Lower lobe of right lung (tissue), 2 donors: Measurements from ENCODE around the gene PLEK. TPM values are rescaled to one million over a fixed set of nuclear protein-coding genes. Genes with fewer than 3 reads are reported as not detected.
A peak's percentile ranks its signal among the peaks of the same experiment; 100 is the strongest.

ENCODE experiments used
- ATAC-seq, 2 donors: fragments of 200-7000 bp; cut with Tn5 transposase; one replicate each; pipeline ENCODE4 v1.9.1; 2020 to 2022; ENCODE audit warnings: mild to moderate bottlenecking in 2 of 2, moderate library complexity in 2 of 2
- DNase-seq: peaks from one replicate; pipeline ENCODE4 v3.0.0-alpha.2; 2020
- H3K27ac ChIP-seq: fragments of 200-600 bp; one replicate; pipeline ENCODE4 v1.8.0; 2022
- H3K27me3 ChIP-seq: fragments of 200-600 bp; one replicate; pipeline ENCODE4 v1.8.0; 2022; ENCODE audit warnings: low read depth
- H3K36me3 ChIP-seq: fragments of 200-600 bp; one replicate; pipeline ENCODE4 v1.8.0; 2022; ENCODE audit warnings: mild to moderate bottlenecking
- H3K4me1 ChIP-seq: fragments of 200-600 bp; one replicate; pipeline ENCODE4 v1.8.0; 2022
- H3K4me3 ChIP-seq: fragments of 200-600 bp; one replicate; pipeline ENCODE4 v1.8.0; 2022; ENCODE audit warnings: mild to moderate bottlenecking
- H3K9me3 ChIP-seq: fragments of 200-600 bp; one replicate; pipeline ENCODE4 v1.8.0; 2022
- intact Hi-C: fragments of 100-400 bp; cut with DNase I; formaldehyde crosslinking; loops from one replicate; pipeline ENCODE4 v1.11.0; 2022
- total RNA-seq: library from RNA; stranded (reverse); fragmentation: NEBNext Ultra II Directional; extraction: Animal tissue kit (Norgen Biotek cat#: 25700); gene quantifications from one replicate; pipeline ENCODE4 v1.2.1, GENCODE V29; 2021
- TF ChIP-seq, protein P1 (sequence below): fragments of 200-600 bp; IDR thresholded peaks from one replicate; pipeline ENCODE4 v1.8.0; 2022; ENCODE audit warnings: antibody characterized with exemption, mild to moderate bottlenecking
- donor health status: DM: no; HTN: yes; CAD: no; lungs with severe emphysema.

PLEK gene
- total RNA-seq, 1 donor from 2014 or later: 42.1 TPM

DNA sequence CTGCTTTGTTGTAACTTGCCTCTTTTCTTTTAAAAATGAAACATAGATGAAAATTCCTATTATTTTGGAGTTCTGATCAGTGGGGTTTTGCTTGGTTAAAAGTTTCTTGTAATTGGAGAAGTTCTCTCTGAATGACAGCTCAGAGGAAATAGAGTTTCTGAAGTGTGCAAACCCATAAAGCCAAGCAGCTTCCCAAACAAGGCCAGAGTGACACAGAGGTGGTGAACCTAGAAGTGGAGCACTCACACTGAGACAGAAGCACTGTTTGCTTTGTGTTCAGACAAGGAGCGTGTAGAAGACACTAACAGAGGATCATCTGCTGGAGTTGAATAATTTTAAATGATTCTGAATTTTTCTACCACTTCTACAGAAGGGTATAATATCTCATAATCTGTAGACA lies 52.8 kb downstream of the PLEK start:
- DNase-seq (no peak), ATAC-seq (no peak)
- Histone ChIP-seq H3K36me3 (no peaks in the 10 kb centered on the region), H3K4me1 (no peaks in the 10 kb centered on the region), H3K9me3 (no peaks in the 10 kb centered on the region), H3K27me3 (no peaks in the 10 kb centered on the region), H3K27ac (no peak overlapping the region), H3K4me3 (no peak overlapping the region)
- TF ChIP-seq, protein P1, sequence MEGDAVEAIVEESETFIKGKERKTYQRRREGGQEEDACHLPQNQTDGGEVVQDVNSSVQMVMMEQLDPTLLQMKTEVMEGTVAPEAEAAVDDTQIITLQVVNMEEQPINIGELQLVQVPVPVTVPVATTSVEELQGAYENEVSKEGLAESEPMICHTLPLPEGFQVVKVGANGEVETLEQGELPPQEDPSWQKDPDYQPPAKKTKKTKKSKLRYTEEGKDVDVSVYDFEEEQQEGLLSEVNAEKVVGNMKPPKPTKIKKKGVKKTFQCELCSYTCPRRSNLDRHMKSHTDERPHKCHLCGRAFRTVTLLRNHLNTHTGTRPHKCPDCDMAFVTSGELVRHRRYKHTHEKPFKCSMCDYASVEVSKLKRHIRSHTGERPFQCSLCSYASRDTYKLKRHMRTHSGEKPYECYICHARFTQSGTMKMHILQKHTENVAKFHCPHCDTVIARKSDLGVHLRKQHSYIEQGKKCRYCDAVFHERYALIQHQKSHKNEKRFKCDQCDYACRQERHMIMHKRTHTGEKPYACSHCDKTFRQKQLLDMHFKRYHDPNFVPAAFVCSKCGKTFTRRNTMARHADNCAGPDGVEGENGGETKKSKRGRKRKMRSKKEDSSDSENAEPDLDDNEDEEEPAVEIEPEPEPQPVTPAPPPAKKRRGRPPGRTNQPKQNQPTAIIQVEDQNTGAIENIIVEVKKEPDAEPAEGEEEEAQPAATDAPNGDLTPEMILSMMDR: no peak
- intact Hi-C loops: no loop called here

DNA sequence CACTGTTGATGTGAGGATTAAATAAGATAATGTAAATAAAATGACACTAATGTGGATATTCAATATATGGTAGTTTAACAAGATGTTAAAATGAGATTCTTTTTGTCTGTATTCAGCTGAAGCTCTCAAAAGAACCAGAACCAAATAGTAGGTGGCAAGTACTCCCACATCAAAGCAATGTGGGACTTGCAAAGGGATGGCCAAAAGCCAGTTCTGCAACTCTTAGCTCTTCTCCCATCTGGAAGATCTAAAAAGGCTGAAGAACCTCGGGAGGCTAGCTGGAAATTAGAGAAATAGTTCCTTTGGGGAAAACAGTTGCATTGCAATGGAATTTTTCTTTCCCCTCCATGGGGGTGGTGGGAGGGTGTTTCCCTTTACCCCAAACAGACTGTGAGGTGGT lies 53.3 kb downstream of the PLEK start:
- ATAC-seq (no peak), DNase-seq (no peak)
- Histone ChIP-seq H3K27me3 (no peaks in the 10 kb centered on the region), H3K4me3 (no peak overlapping the region), H3K9me3 (no peaks in the 10 kb centered on the region), H3K36me3 (no peaks in the 10 kb centered on the region), H3K4me1 (no peaks in the 10 kb centered on the region), H3K27ac (no peak overlapping the region)
- intact Hi-C loops: no loop called here
- TF ChIP-seq, protein P1: no peak

DNA sequence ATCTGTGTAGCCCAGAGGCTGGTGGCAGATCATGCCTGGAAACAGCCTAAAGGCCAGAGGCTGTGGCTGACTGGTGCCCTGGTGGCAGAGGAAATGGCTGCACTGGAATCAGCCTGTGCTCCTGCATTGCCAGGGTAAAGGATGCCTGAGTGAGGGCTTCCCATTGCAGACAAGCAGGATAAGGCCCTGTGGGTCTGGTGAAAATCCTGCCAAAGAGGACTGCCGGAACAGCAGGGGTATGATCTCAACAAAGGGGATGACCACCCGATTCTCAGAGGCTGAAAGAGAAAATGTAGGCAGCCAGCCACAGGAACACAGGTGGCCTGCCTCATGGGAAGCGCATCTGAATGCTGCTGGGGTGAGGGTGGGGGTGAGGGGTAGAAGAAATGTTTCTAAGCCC lies 53.8 kb downstream of the PLEK start:
- Histone ChIP-seq H3K27me3 (no peaks in the 10 kb centered on the region), H3K4me3 (no peak overlapping the region), H3K27ac (no peak overlapping the region), H3K36me3 (no peaks in the 10 kb centered on the region), H3K9me3 (no peaks in the 10 kb centered on the region), H3K4me1 (no peaks in the 10 kb centered on the region)
- DNase-seq (no peak), ATAC-seq (no peak)
- TF ChIP-seq, protein P1: no peak
- intact Hi-C loops: no loop called here

DNA sequence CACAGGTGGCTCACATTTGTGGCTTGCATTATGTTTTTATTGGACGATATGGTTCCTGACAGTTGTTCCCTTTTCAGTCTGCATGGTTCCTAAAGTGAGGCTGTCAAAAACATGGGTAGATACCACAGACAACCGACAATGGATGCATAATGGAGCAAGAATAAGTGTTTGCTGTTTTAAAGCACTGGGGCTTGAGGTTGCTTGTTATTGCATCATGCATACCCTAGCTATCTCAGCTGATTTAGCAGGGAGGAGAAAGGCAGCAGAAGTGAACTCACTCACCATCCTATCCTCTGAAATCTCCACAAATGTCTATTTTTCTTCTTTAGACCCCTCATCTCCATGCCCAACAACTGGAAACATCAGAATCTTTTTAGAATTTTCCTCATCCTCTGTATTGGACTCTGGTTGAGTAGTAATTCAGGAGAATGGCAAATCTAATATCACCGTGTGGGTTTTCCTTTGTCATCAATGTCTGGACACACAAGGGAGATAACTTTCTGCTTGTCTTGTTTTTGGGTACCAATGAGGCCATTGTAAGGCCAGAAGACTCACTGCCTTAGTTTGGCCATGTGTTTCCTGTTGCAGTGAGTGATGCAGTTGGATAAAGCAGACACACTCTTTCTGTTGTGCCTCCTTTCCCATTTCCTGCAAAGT lies 55.3 kb downstream of the PLEK start:
- TF ChIP-seq, protein P1: no peak
- Histone ChIP-seq H3K4me1 (peaks cover 9% of the 10 kb centered on the region), H3K27ac (no peak overlapping the region), H3K4me3 (no peak overlapping the region), H3K36me3 (no peaks in the 10 kb centered on the region), H3K9me3 (no peaks in the 10 kb centered on the region), H3K27me3 (no peaks in the 10 kb centered on the region)
- no peak for ATAC-seq
- intact Hi-C loops: no loop called here
- no peak for DNase-seq

DNA sequence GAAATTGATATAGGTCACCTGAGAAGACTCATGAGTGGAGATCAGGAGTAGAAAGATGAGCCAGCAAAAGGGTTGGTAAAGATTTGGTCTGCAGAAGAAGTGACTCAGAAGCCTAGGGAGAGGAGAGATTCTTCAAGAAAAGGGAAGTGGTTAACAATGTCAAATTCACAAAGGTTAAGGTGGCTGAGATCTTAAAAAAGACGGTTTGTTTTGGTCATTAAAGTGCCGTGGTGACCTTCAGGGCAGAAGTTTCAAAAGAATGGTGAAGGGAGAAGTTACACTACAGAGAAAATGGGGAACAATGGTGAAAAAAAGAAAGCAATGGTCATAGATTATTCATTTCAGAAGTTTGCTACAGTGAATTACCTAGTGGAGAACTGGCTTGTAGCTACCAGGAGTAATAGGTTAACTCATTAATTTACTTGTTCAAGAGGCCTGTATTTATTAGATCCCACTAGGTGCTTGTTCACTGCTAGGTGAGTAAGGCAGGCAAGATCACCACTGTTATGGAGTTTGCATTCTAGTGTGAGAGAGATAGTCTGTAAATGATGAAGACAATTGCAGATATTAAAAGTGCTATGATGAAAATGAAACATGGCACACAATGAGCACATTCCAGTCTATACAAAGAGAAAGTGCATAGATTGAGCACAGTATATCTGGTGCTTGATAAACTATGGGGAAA lies 59.0 kb downstream of the PLEK start:
- ATAC-seq (peak; percentile 28 to 52), DNase-seq (no peak)
- Histone ChIP-seq H3K4me3 (no peak overlapping the region), H3K27me3 (no peaks in the 10 kb centered on the region), H3K36me3 (no peaks in the 10 kb centered on the region), H3K9me3 (no peaks in the 10 kb centered on the region), H3K4me1 (peaks cover 38% of the 10 kb centered on the region), H3K27ac (no peak overlapping the region)
- TF ChIP-seq, protein P1: no peak
- intact Hi-C loops: no loop called here
